Hematopoietic multipotent progenitor cell treated with erythropoietin and hydrocortisone succinate and interleukin-3 and kit ligand, for 17 days (in vitro differentiated cells): ENCODE results near the gene SPATA21.
A peak's percentile ranks its signal among the peaks of the same experiment; 100 is the strongest.
"Not testable (repeated sequence)": the region's sequence is repeated elsewhere in the genome, so short reads cannot be mapped to it uniquely, and the experiment has no call there.

Experiments used
- DNase-seq: peaks from one replicate; pipeline ENCODE4 v3.0.0-alpha.2; 2015; ENCODE audit warnings: low spot score

SPATA21 gene

DNA sequence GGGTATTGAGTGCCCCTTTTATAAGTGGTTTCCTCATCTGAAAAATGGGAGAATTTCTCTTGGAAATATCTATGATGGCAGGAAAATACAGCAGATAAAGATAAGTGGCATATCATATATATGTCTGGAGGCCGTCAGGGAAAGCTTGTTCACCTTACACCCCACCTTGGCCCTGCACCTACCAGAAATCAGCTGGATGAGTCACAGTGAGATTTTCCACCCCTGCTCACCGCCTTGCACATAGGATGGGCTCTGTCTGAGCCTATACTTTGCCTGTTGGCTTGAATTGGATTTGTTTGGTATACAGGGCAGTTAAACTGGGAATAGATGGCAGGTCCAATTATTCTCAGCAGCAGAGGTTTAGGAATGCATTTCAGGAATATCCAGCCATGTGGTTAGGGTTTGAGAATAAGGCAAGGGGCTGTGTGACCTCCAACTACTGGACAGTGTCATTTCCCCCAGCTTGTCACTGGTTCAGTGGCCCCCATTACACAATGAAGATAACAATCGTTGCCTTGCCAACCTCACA is at the start of gene SPATA21:
SPATA21 (minus strand) TSS at position 479 of the 529 bp plus-strand sequence. CDS start 6,053 bp downstream, outside the sequence.
- DNase-seq, result no peak

- not testable (repeated sequence) for DNase-seq
These were observed 49.8 kb upstream of the SPATA21 start for GRCh38 chr1:16487011-16487410.

DNA sequence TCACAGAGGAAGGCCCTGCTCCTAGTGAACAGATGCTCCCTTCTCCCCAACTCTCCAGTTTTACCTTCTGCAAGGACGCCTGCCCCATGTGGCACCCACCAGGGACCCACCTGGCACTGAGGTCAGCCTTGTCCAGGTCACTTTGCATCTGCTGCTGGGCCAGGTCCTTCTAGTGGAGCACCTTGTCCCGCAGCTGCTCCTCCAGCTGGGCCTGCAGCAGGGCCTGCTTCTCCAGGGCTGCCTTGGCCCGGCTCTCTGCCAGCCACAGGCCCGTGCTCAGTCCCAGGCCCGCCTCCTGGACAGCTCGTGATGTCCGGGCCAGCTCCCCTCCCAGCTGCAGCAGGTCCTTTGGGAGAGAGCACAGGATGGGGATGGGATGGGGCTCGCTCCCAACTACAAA is 49.1 kb upstream of the SPATA21 start:
- not testable (repeated sequence) for DNase-seq

- DNase-seq, result no peak
These were observed 47.7 kb upstream of the SPATA21 start for GRCh38 chr1:16484931-16485330.

DNA sequence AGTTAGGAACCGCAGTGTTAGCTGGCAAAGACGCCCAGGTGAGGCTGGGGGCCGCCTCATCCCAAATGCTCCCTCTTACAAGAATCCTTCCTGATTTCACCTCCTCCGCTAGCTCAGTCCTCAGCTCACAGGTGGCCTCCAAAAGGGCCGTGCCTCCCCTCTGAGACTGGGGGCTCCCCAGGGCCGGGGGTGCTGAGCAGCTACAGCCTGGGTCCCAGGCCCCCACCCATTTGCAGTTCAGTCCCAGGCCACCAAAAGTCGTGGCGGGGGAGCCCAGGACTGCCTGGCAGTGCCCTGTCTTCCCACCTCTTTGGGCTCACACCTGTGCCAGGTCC is 47.2 kb upstream of the SPATA21 start:
- no peak for DNase-seq

DNA sequence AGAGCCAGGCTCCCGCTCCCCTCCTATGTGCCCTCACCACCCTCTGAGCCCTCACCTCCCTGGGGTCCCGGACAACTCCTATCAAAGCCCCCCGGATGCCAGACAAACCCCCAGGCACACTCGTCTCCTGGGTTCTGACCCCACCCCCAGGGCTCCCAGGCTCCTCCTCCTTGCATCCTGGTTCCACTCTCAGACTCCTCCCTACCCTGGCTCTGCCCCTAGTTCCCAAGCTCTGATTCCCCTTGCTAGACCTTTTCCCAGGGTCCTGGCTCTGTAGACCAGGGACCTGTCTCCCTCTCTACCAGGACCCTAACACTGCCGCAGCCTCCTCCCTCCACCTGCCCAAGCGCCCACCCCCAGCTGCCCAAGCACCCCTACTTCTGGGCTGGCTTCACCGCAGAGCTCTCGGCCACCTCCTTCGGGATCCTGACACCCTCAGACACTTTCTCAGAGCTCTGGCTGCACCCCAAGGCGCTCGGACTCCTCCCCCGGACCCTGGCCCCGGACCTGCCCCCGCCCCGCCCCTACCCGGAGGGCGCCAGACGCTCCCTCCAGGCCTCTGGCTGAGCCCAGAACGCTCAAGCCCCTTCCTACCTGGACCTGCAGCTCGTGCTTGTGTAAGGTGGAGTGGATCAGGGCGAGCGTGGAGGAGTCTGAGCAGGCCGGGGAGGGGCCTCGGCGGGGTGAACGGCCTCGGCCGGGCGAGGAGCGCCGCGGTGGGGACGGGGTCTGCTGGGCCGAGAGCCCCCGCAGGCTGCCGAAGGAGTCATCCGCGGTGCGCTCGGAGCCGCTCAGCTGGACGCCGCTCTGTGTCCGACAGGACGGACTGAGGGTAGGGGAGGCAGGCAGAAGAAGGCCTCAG is 46.6 kb upstream of the SPATA21 start:
- DNase-seq, result not testable (repeated sequence)

- not testable (repeated sequence) for DNase-seq
These were observed 45.9 kb upstream of the SPATA21 start for GRCh38 chr1:16483146-16483545.

GRCh38 chr1:16478091-16478490 is 40.9 kb upstream of the SPATA21 start:
- no peak for DNase-seq

GRCh38 chr1:16475771-16476770 is 38.8 kb upstream of the SPATA21 start:
- DNase-seq, result not testable (repeated sequence)

DNA sequence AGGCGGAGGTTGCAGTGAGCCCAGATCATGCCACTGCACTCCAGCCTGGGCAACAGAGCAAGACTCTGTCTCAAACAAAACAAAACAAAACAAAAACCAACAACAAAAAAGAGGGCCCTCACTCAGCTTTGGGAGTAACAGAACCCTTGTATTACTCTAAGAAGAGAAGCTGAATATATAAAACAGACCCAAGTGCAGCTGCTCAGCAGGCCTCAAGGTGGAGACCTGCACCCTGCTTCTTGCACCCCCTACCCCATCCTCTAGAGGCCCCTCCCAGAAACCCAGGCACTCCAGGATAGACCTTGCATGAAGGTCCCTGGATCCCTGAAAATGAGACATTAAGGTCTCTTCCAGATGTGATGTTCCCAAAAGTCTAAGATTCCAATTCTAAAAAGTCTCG is 37.7 kb upstream of the SPATA21 start:
- DNase-seq, result not testable (repeated sequence)

- DNase-seq, result no peak
These were observed 37.1 kb upstream of the SPATA21 start for GRCh38 chr1:16474166-16474800.

- DNase-seq, result no peak
These were observed 31.3 kb upstream of the SPATA21 start for GRCh38 chr1:16468558-16468957.

- no peak for DNase-seq
These were observed 27.8 kb upstream of the SPATA21 start for GRCh38 chr1:16464917-16465625.

DNA sequence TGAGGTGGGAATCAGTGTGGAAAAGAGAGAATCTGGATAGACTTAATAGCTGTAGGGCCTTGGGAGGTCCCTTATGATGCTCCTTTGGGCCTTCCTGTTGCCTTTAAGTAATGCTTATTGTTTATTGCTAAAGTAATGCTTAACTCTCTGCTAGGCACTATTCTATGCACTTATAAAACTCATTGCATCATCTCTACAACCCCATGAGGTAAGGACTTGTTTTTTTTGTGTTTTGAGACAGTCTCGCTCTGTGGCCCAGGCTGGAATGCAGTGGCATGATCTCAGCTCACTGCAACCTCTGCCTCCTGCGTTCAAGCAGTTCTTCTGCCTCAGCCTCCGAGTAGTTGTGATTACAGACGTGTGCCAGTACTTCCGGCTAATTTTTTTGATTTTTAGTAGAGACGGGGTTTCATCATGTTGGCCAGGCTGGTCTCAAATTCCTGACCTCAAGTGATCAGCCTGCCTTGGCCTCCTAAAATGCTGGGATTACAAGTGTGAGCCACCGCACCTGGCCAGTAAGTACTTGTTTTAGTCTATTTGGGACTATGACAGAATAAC is 25.6 kb upstream of the SPATA21 start:
- no peak for DNase-seq

GRCh38 chr1:16461681-16462080 is 24.5 kb upstream of the SPATA21 start:
- no peak for DNase-seq

DNA sequence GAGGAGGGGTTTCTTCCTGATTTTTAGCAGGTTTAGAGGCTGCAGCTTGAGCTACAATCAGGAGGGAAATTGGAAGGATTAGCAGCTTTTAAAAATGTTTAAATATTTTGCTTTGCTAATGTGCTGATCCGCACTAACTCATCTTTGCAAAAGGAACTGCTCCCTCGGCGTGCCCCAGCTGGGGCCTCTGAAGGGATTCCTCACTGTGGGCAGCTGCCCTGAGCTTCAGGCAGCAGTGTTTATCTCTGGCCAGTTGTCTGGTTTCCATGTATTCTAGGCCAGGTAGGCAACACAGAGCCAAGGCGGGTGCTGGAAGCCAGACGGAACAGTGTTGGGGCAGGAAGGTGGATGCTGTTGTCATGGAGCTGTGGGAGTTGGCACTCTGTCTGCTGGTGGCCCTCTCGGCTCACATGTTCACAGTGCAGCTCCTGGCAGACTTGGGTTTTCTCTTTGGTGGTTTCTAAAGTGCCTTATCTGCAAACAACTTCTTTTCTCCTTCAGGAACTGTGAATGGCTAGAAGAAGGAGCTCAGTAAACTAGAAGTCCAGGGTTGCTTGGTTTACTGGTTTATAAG is 22.2 kb upstream of the SPATA21 start:
- DNase-seq, result no peak

DNA sequence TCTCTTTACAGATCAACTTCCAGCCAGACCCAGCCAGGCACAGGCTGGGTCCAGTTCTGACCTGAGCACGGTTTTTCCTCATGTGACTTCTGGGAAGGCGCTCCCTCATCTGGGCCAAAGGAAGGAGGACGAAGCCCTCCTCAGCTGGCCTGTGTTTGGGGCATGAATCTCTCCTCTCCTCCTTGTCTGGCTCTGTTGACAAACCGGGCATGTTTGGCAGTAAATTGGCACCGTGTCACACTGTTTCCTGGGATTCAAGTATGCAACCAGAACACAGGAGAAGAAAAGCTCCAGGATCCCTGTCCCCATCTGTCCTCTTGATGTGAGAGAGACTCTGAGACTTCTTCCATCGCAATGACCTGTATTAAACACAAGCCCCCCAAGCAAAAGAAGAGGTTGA is 21.6 kb upstream of the SPATA21 start:
- no peak for DNase-seq

- not testable (repeated sequence) for DNase-seq
These were observed 18.9 kb upstream of the SPATA21 start for GRCh38 chr1:16456151-16456550.

- DNase-seq, result peak; percentile 56
These were observed 17.7 kb upstream of the SPATA21 start for GRCh38 chr1:16454909-16455308.

DNA sequence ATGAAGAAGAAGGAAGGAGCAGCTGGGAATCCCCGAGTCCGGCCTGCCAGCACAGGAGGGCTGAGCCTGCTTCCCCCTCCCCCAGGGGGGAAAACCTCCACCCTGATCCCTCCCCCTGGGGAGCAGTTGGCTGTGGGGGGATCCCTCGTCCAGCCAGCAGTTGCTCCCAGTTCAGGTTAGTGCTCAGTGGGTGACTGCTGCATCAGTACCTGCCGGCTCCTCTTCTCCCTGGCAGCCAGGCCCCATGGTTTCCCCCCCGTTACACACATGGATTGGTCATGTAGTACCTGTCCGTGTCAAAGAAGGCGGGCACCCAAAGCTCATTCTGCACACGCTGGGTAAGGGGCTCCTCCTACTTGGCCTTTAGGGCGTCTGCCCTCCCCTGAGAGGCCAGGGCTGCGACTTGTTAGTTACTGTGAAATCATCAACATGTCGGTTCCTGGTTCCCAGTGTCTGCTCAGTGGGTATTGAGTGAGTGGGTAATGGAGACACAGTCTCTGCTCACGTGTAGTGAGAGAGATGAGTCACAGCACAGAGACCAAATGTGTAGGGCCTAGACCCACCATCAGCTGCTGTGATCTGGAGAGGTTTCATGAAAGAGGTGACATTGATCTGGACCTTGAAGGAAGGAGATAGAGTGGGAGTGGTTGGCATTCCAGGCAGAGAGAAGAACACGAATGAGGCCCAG is 14.8 kb upstream of the SPATA21 start:
- DNase-seq, result no peak
